Gastrocnemius medialis (tissue), 4 donors: Measurements from ENCODE around the gene MEGF6. TPM values are rescaled to one million over a fixed set of nuclear protein-coding genes. Genes with fewer than 3 reads are reported as not detected.

Experiments
- ATAC-seq, 2 donors: fragments of 150-250 bp; one replicate each; pipeline ENCODE4 v1.9.1; 2016
- DNase-seq, 2 donors: peaks; one replicate each; pipeline ENCODE4 v3.0.0-alpha.2; 2019
- H3K27ac ChIP-seq, 4 donors: fragments of 200-600 bp; sonication (generic); 1 replicate in 1 of 4; 2 replicates in 3 of 4; pipeline ENCODE4 v1.5.1; 2016 to 2018; ENCODE audit warnings: mild to moderate bottlenecking in 2 of 4, moderate library complexity in 1 of 4
- H3K27me3 ChIP-seq, 3 donors: fragments of 200-600 bp; sonication (generic) in 2 of 3; 1 replicate in 1 of 3; 2 replicates in 2 of 3; pipeline versions ENCODE4 v1.5.1 to v1.6.0; 2016 to 2019; ENCODE audit warnings: mild to moderate bottlenecking in 1 of 3, moderate library complexity in 1 of 3
- H3K36me3 ChIP-seq, 2 donors: fragments of 200-600 bp; sonication (generic) in 1 of 2; one replicate each; pipeline ENCODE4 v1.5.1; 2017 to 2018
- H3K4me1 ChIP-seq, 2 donors: fragments of 200-600 bp; sonication (generic) in 1 of 2; one replicate each; pipeline ENCODE4 v1.5.1; 2016 to 2017; ENCODE audit warnings: mild to moderate bottlenecking in 2 of 2
- H3K4me3 ChIP-seq, 4 donors: fragments of 200-600 bp; sonication (generic) in 3 of 4; 1 replicate in 1 of 4; 2 replicates in 3 of 4; pipeline ENCODE4 v1.5.1; 2016 to 2019; ENCODE audit warnings: mild to moderate bottlenecking in 2 of 4
- H3K9me3 ChIP-seq, 3 donors: fragments of 200-600 bp; sonication (generic) in 2 of 3; 1 replicate in 1 of 3; 2 replicates in 2 of 3; pipeline ENCODE4 v1.5.1; 2016 to 2019
- CTCF ChIP-seq, 5 experiments: fragments of 450-650 bp in 3 of 5; fragments of 200-600 bp in 2 of 5; sonication (generic) in 2 of 5; IDR thresholded peaks in 4 of 5; conservative IDR thresholded peaks in 1 of 5; 1 replicate in 4 of 5; 2 replicates in 1 of 5; pipeline ENCODE4 v1.5.1; 2016 to 2019; ENCODE audit warnings: antibody characterized with exemption in 5 of 5, mild to moderate bottlenecking in 3 of 5, moderate library complexity in 3 of 5
- POLR2A ChIP-seq, 2 donors: fragments of 450-650 bp; IDR thresholded peaks; one replicate each; pipeline ENCODE4 v1.6.1; 2017; ENCODE audit warnings: antibody characterized with exemption in 2 of 2, mild to moderate bottlenecking in 2 of 2, moderate library complexity in 2 of 2
- in situ Hi-C, 4 donors: fragments of 200-750 bp; cut with MboI; loops; one replicate each; pipeline versions ENCODE4 v1.15.0 to v1.8.0; 2017; ENCODE audit warnings: low sequenced_read_pairs in 4 of 4
- intact Hi-C: fragments of 100-400 bp; cut with DNase I; formaldehyde crosslinking; loops from one replicate; pipeline ENCODE4 v1.15.1; 2023; ENCODE audit warnings: low total_unique reads
- total RNA-seq, 4 donors: library from RNA; depleted of rRNA; stranded (reverse); fragments of >200 nt; gene quantifications; one replicate each; pipeline versions ENCODE4 v1.1.0 to v1.2.3, GENCODE V29; 2016

The MEGF6 gene
- total RNA-seq, 4 donors from 2014 or later, result 1.9 to 5.7 (median 4.9) TPM

GRCh38 chr1:3535732-3536131 is 75.6 kb downstream of the MEGF6 start:
- intact Hi-C loops, result no loop called here
- no peak for TF ChIP-seq POLR2A (IDR thresholded peaks at IDR 0.05)
- TF ChIP-seq CTCF (IDR thresholded peaks at IDR 0.05 in 4 of 5, conservative IDR thresholded peaks at IDR 0.05 in 1 of 5), result no peak
- H3K27me3 ChIP-seq, result no peaks in the 10 kb centered on the region
- H3K4me3 ChIP-seq, result no peak overlapping the region
- peaks cover 14 to 34% of the 10 kb centered on the region in 2 donors for H3K4me1 ChIP-seq
- in situ Hi-C loops, result no loop called here
- H3K9me3 ChIP-seq, result no peaks in the 10 kb centered on the region
- H3K36me3 ChIP-seq, result no peaks in the 10 kb centered on the region
- DNase-seq (no peak), ATAC-seq (no peak)
- H3K27ac ChIP-seq, result no peak overlapping the region

- Histone ChIP-seq H3K4me1 (peaks cover 21 to 38% of the 10 kb centered on the region in 2 donors), H3K36me3 (no peaks in the 10 kb centered on the region), H3K4me3 (no peak overlapping the region), H3K27ac (peak overlapping the region in 2 of 4 donors; percentile 50 to 61), H3K27me3 (no peaks in the 10 kb centered on the region), H3K9me3 (no peaks in the 10 kb centered on the region)
- ATAC-seq (peak; percentile 47 to 56), DNase-seq (peak; percentile 67 to 76)
- TF ChIP-seq CTCF (IDR thresholded peaks at IDR 0.05 in 4 of 5, conservative IDR thresholded peaks at IDR 0.05 in 1 of 5), result no peak
- no peak for TF ChIP-seq POLR2A (IDR thresholded peaks at IDR 0.05)
- in situ Hi-C loops (no loop called here), intact Hi-C loops (no loop called here)
Observed at GRCh38 chr1:3534803-3535637, 76.3 kb downstream of the MEGF6 start.

GRCh38 chr1:3533067-3534048 is 78.0 kb downstream of the MEGF6 start:
- H3K27ac ChIP-seq, result no peak overlapping the region
- DNase-seq (no peak), ATAC-seq (no peak)
- no peaks in the 10 kb centered on the region for H3K27me3 ChIP-seq
- no peaks in the 10 kb centered on the region for H3K36me3 ChIP-seq
- no peak overlapping the region for H3K4me3 ChIP-seq
- intact Hi-C loops (no loop called here), in situ Hi-C loops (no loop called here)
- TF ChIP-seq POLR2A (IDR thresholded peaks at IDR 0.05) (no peak), CTCF (IDR thresholded peaks at IDR 0.05 in 4 of 5, conservative IDR thresholded peaks at IDR 0.05 in 1 of 5) (no peak)
- H3K4me1 ChIP-seq, result peaks cover 25 to 42% of the 10 kb centered on the region in 2 donors
- H3K9me3 ChIP-seq, result no peaks in the 10 kb centered on the region

- H3K36me3 ChIP-seq, result no peaks in the 10 kb centered on the region
- no peak for TF ChIP-seq CTCF (IDR thresholded peaks at IDR 0.05 in 4 of 5, conservative IDR thresholded peaks at IDR 0.05 in 1 of 5)
- no peak for TF ChIP-seq POLR2A (IDR thresholded peaks at IDR 0.05)
- intact Hi-C loops (loop anchor here (2.0 kb wide), 1 partner anchor 41 kb away; no protein-coding TSS in a partner anchor), in situ Hi-C loops (no loop called here)
- H3K27me3 ChIP-seq, result no peaks in the 10 kb centered on the region
- peak overlapping the region in 1 of 4 donors; percentile 60 for H3K4me3 ChIP-seq
- no peaks in the 10 kb centered on the region for H3K9me3 ChIP-seq
- DNase-seq (no peak), ATAC-seq (no peak)
- H3K4me1 ChIP-seq, result peaks cover 20 to 34% of the 10 kb centered on the region in 2 donors
- peak overlapping the region; percentile 70 to 90 (median 82) for H3K27ac ChIP-seq
Observed at GRCh38 chr1:3531928-3532327, 79.4 kb downstream of the MEGF6 start.
